Stimulated activated CD8-positive, alpha-beta memory T cell treated with anti-CD3 and anti-CD28 coated beads, Interleukin-7, amount 100 ng/mL, for 1 hour (primary cell): Measurements from ENCODE around the gene HLA-DMB.
A peak's percentile ranks its signal among the peaks of the same experiment; 100 is the strongest.

Experiments used
- DNase-seq, 2 donors: peaks; one replicate each; pipeline ENCODE4 v3.0.0-alpha.2; 2020; ENCODE audit warnings: low read depth in 2 of 2

HLA-DMB gene

DNA sequence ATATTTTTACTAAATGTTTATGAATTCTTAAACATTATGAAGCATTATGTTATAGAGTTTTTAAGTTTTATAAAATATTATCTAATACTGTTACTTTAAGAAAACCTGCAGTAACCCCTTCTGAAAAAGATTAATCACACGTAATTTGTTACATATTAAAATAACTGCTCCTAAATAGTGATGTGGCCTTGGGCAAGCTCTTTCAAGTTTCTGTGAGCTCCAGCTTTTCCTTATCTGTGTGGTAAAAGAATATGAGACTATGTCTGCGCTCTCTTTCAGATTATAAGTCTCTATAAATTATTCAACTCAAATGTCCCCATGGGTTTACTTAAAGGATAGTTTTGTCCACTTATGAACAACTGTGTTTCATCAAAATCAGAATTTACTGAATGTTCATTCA, 31.9 kb downstream of the HLA-DMB start:
- DNase-seq: no peak

DNA sequence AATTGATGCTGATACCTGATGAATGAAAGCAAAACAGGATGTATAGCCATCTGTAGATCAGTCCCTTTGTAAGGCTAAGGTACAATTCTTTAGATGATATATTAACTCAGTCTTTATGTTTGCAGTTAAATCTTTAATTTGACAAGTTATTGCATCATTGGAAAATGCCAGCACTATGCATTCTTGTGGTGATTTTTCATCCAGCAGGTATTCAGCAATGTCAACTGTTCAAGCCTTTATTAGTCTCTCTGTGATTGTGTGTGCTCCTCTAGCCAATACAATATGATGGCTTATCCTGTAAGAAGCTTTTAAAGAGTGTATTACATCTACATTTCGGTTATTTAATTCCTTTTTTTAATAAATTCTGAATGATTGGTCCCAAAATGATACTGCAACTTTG, 34.3 kb downstream of the HLA-DMB start:
- DNase-seq: no peak

DNA sequence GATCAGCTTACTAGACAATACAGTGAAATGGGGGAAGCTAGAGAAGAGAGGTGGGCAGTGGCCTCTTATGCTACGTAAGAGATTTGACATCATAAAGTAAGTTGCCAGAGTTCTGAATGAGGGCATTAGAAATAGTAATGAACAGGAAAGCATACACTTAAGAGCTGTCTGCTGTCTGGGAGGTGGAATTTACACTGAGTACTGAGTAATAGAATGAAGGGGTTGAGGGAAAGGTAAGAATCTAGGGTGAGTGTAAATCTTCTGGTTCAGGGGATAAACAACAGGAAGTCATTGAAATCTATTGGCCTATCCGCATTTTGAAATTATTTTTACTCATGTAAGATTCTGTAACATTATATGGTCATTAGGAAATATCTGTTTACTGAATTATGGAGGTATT, 35.8 kb downstream of the HLA-DMB start:
- DNase-seq: no peak

DNA sequence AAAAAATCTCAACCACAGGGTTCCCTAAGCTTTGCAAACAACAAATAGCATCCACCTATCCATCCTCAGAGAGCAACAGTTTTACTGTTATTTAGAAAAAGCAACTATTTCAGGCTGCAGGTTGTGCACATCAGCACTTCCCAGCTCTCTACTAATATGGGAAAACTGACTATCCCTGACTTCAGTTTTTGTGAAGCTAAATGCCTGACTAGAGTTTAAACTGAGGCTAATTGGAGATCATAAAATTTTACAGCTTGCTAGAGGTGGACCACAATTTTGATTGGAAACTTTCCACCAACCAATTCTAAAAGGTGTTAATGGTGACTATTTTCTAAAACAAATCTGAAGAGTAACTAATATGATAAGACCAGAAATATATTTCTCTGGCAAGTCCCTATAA, 36.9 kb downstream of the HLA-DMB start:
- DNase-seq: no peak

DNA sequence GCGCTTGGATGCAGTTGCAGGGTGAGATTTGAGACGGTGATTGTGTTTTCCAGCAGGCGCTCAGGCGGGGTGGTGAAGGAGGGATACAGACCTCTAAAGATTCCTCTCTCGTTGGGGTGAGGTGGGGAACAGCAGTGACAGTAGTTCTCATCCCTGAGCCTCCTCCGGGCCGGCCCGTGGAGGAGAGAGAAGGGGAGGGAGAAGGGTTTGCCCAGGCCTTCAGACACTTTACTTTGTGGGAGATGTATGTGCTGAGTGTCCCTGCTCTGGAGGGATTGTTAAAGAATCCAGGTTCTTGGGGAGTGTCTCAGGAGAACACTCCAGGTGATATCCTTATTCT, 45.9 kb downstream of the HLA-DMB start:
- DNase-seq: no peak

DNA sequence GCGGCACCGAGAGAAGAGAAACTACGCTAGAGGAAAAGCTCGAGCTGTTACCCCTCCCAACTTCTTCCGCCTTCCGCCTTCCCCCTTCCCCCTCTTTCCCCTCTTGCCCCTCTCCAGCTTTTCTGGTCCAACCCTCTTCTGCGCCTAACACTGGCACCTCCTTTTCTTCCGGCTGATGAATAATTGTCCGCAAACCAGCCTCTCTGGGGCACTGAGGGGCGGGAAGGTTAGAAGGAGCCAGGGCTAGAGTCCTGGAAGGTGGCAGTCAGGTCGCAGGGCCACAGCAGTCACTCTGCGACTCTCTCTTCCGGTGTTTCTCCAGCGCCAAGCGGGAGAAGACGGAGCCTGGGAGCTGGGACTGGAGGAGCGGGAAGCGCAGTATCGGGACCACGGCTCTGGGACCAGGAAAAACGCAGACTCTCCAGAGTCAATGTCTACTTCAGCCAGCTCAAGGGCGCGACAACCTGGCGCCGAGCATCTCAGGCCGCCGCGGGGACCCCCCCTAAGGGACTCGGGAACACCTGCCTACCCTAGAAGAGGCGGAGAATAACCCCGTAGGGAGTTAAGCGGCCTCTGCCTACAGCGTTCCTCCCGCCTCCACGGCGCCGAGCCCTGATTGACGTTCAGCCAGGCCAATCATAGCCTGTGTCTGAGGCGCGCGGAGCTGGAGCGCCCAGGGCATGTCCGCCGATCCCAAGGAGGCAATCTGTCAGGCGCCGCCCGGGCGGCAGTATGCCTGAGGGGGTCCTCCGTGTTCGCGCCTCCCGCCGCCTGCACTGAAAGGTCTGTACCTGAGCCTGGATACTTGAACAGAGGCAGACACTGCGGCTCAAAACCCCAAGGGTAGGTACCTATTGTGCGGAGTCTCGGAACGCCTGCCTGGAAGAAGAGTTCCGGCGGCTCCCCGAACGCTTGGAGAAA, 46.5 kb downstream of the HLA-DMB start:
- DNase-seq: peak; percentile 87 to 94

DNA sequence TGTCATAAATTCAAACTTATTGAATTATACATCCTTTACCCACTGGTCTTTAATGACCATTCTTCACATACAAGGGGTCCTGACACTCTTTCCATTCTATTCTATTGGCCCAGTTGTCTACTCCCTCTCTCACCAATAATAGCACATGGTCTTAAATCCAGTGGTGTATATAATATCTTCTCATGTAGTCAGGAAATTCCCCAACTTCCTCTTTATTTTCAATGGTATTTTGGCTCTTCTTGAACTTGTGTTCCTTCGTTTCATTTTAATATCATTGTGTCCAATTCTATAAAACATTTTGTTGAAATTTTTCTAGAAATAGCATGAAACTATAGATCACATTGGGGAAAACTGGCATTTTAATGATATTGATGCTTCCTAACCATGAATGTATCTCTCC, 50.0 kb downstream of the HLA-DMB start:
- no peak for DNase-seq

DNA sequence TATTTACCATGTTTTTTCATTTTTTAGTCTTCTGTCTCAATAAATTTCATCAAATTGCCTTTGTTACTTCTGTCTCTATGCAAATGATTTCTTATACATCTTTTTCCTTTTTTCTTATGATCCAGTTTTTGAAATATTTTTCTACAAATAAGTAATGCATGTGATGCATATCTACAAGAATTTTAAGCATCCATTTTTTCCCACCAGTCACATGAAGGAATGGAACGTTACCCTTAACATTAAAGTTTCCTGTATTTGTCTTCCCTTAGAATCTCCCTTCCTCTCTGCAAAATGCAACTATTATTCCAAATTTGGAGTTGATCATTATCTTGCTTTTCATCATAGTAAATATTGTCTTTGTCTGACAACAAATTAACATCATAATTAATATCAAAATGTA, 51.3 kb downstream of the HLA-DMB start:
- no peak for DNase-seq

DNA sequence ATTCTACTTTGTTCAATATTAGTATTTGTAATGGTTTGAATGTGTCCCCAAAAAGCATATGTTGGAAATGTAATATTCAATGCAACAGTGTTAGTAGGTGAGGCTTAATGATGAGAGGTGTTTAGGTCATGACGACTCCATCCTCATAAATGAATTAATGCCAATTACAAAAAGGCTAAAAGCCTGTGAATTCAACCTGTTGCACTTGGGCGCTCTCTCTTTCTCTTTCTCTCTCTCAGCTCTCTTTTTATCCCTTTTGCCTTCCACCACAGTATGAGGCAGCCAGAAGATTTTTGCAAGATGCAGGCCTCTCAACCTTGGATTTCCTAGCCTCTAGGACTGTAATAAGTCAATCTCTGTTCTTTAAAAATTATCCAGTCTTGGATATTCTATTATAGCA, 52.3 kb downstream of the HLA-DMB start:
- no peak for DNase-seq

DNA sequence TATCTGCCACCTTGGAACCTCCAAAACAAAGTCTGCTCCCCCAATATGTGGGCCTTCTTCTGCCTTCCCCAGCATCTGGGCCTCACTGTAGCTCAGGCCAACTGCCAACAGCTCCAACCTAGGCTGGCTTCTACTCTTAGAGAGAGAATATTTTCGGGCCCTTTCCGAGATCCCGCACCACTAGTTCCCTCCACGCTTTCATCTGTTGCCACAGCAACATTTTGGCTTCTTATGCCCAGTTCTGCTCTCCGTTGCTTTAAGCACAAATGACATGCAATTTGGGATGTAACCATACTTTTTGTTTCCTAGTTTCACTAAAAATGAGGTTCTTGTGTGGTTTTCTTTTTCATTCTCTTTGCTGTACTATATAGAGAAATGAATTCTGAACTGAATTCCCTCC, 53.2 kb downstream of the HLA-DMB start:
- DNase-seq: no peak

DNA sequence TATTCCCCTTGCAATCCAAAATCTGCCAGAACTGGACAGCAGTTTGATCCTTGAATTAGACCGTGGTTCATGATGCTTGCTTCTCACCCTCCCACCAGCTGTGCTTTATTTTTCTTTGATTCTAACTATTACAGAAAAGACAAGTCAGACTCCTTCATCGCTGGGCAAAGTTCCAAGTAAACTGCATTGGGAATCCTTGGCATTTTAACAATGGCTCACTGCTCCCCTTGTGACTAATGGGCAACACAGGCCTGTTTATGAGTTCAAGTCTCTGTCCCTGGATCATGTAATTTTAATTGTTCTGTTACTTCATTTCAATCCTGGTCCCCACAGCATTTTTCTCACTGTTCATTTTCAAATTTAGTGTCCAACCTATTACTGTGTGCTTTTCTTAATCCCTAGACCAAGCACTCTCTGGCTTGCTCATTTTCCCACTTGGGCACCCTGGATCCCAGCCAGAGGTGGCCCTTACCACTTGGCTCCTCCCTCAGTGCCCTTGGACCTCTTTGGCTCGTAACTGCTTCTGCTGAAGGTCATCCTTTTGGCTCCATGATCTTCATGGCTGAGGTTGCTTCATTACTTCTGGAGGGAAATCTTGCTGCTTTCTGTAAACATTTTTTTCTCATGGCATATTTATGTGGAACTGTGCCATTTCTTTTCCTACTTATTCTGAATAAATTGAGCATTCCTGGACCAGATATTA, 54.0 kb downstream of the HLA-DMB start:
- no peak for DNase-seq

DNA sequence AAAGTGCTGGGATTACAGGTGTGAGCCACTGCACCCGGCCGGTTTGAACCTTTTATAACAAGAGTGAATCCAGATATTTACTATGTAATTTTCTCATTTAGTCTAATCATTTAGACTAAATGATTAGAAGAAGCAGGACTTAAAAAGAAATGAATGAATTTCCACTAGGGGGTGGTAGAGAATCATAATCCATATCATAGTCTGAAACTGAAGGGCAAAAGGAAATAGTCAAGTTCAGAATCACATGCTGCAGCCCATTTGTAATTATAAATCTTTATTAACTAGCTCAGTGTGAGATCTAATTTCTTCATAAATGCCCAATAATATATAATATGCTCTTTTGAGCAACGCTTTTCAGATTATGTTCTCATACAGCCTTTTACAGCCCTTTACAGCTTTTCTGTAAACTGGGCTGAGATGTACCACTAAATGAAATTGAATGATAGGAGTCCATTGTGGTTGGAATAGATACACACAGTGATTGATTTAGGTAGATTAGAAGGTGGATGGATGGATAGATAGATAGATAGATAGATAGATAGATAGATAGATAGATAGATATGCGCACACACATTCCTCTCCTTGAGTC, 55.0 kb downstream of the HLA-DMB start:
- no peak for DNase-seq
